IPS-15b (cell line): Measurements from ENCODE around the gene OR2V1.
"Not testable (repeated sequence)": the region's sequence is repeated elsewhere in the genome, so short reads cannot be mapped to it uniquely, and the experiment has no call there.

ENCODE experiments used
- H3K27me3 ChIP-seq: one replicate; pipeline ENCODE4 v1.6.1; 2013; ENCODE audit warnings: low read length; ENCODE audit not compliant: control insufficient read depth, insufficient read depth
- H3K36me3 ChIP-seq: one replicate; pipeline ENCODE4 v1.6.1; 2013; ENCODE audit warnings: low read length; ENCODE audit not compliant: control insufficient read depth, insufficient read depth
- H3K4me1 ChIP-seq: one replicate; pipeline ENCODE4 v1.6.1; 2013; ENCODE audit warnings: mild to moderate bottlenecking, low read length; ENCODE audit not compliant: control insufficient read depth, insufficient read depth
- H3K4me3 ChIP-seq: one replicate; pipeline ENCODE4 v1.5.1; 2013; ENCODE audit warnings: low read depth, low read length
- H3K9ac ChIP-seq: one replicate; pipeline ENCODE4 v1.6.1; 2013; ENCODE audit warnings: low read depth, mild to moderate bottlenecking, low read length
- H3K9me3 ChIP-seq: one replicate; pipeline ENCODE4 v1.6.1; 2013; ENCODE audit warnings: mild to moderate bottlenecking, low read length; ENCODE audit not compliant: control insufficient read depth, insufficient read depth

Gene OR2V1

DNA sequence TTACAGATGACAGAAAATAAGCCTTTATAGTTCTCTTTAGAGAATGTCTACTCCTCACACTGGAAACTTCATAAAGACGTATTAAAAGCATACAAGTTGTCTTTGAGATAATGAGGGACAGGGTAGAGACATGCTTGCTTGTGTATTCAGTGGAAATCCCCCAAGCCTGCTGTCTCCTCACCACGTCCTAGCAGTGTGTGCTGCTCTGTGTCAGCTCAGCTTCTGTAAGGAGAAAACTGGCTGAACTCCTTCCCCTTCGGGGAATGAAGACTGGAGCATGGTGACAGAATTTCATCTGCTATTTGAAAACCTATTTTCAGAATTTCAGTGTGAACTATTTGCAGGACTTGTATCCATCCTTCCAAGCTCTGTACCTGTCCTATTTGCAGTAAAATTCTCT lies 25.8 kb upstream of the OR2V1 start:
- peaks cover 22% of the 10 kb centered on the region for H3K27me3 ChIP-seq
- no peak overlapping the region for H3K4me3 ChIP-seq
- no peaks in the 10 kb centered on the region for H3K36me3 ChIP-seq
- no peak overlapping the region for H3K9ac ChIP-seq
- peaks cover 6% of the 10 kb centered on the region for H3K4me1 ChIP-seq
- no peaks in the 10 kb centered on the region for H3K9me3 ChIP-seq

DNA sequence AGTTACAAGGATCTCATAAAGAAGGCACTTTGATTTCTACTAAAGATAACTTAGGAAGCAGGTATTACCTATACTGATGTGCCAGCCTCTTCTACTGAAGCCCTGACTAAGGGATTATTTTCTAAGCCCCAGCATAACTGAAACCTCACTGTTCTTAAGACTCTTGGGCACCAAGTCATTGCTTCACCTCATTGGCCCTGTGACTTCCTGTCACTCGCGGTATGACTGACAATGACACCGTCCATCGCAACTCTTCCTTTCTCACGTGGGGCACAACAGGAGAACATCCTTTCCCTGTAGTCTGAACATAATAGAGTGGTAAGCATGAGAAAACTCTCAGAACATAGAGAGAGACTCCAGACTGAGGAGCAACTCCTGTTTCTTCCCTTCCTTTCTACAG lies 22.8 kb upstream of the OR2V1 start:
- Histone ChIP-seq H3K4me1 (peaks cover 3% of the 10 kb centered on the region), H3K36me3 (no peaks in the 10 kb centered on the region), H3K9me3 (no peaks in the 10 kb centered on the region), H3K27me3 (peaks cover 19% of the 10 kb centered on the region), H3K4me3 (no peak overlapping the region), H3K9ac (no peak overlapping the region)

DNA sequence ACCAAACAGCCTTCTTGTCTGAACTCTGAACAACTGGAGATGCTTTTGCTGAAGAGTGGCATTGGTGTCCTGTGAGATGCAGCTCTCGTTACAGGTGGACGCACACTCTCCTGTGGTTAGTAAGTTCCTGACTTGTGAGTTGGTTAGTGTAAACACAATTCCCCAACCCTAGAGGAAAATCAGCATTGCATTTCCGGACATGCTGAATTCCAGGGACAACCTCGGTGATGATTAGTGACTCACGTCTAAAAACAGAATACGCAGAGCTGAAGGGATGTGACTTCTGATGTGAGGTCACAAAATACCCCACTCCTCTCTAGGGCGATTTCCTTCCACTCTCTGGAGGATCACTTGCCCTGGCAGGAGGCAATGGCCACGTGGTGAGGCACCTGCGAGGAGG lies 21.4 kb upstream of the OR2V1 start:
- peaks cover 18% of the 10 kb centered on the region for H3K27me3 ChIP-seq
- H3K9me3 ChIP-seq, result no peaks in the 10 kb centered on the region
- H3K36me3 ChIP-seq, result no peaks in the 10 kb centered on the region
- H3K4me3 ChIP-seq, result no peak overlapping the region
- peaks cover 3% of the 10 kb centered on the region for H3K4me1 ChIP-seq
- no peak overlapping the region for H3K9ac ChIP-seq

DNA sequence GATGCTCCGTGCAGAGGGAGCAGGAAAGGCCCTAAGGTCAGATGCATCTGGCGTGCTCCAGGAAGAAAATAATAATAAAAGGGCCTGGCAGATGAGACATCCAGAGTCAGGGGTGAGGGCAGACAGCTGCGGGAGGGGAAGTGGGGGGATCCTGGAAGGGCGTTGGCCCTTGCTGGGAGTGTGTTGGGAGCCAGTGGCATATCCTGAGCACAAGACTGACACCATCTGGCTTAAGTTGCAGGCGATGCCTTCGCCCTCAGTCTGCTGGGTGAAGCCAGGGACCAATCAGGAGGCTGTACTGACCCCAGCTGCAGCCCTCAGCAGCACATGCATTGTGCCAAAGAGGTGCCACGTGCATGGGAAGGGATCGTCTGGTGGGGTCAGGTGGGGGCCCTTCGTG lies 20.2 kb upstream of the OR2V1 start:
- Histone ChIP-seq H3K9ac (no peak overlapping the region), H3K27me3 (peaks cover 14% of the 10 kb centered on the region), H3K4me1 (peaks cover 6% of the 10 kb centered on the region), H3K9me3 (no peaks in the 10 kb centered on the region), H3K4me3 (no peak overlapping the region), H3K36me3 (no peaks in the 10 kb centered on the region)

DNA sequence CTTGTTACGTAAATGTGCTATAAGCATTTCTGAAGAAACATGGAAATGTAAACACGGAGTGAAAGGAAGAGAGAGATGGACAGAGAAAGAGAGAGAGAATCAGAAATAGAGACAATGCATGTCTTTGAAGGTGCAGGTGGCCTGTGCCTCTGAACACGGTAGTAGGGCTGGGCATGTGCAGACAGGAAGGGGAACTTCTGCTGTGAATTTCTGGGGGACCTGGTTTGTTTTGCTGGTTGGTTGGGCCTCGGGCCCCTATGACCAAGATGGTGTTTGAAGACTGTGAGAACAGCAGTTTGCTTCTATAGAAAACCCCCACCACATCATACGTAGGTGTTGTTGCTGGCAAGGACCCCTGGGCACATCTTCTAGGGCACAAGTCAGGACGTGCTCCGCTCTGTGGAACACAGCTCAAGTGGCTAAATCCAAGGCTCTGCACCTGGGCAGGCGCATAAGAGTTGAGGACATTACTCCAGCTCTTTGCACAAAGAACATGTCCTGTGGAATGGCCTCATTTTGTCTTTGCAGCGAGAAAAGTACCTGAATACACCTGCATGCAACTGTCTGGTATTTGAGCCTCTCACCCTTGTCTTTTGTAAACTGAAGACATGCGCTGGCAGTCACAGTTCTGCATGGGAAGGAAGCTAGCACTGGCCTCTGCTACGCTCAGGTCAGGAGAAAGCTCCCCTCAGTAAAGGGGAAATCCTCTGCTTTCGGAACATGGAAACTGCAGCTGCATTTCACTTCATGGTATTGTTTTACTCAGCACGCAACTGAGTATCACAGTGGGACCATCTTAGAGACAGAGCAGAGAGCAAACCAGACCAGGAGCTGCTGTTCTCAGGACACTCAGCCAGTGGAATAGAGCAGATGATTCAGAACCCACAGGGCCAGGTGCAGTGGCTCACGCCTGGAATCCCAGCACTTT lies 19.1 kb upstream of the OR2V1 start:
- H3K36me3 ChIP-seq, result no peaks in the 10 kb centered on the region
- H3K9me3 ChIP-seq, result no peaks in the 10 kb centered on the region
- H3K4me3 ChIP-seq, result no peak overlapping the region
- H3K27me3 ChIP-seq, result peaks cover 14% of the 10 kb centered on the region
- H3K9ac ChIP-seq, result no peak overlapping the region
- H3K4me1 ChIP-seq, result peaks cover 6% of the 10 kb centered on the region

DNA sequence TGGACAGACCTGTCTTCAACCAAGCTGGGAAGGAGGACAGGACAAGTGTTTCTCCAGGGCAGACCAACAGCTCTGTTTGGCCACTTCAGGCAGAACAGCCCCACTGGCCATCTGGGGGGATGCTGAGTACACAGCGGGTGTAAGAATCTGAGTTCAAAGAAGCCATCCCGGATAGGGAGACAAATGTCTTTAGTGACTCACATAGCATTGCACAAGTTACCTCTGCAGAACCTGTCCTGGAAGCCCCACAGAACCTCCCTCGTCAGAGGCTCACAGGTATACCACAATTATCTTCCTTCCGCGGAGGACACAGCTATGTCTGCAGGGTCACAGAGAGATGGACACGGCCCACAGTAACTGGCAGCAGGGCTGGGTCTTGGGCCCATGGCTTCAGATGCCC lies 18.4 kb upstream of the OR2V1 start:
- Histone ChIP-seq H3K36me3 (no peaks in the 10 kb centered on the region), H3K27me3 (peaks cover 14% of the 10 kb centered on the region), H3K4me3 (no peak overlapping the region), H3K9me3 (no peaks in the 10 kb centered on the region), H3K4me1 (peaks cover 6% of the 10 kb centered on the region), H3K9ac (no peak overlapping the region)

DNA sequence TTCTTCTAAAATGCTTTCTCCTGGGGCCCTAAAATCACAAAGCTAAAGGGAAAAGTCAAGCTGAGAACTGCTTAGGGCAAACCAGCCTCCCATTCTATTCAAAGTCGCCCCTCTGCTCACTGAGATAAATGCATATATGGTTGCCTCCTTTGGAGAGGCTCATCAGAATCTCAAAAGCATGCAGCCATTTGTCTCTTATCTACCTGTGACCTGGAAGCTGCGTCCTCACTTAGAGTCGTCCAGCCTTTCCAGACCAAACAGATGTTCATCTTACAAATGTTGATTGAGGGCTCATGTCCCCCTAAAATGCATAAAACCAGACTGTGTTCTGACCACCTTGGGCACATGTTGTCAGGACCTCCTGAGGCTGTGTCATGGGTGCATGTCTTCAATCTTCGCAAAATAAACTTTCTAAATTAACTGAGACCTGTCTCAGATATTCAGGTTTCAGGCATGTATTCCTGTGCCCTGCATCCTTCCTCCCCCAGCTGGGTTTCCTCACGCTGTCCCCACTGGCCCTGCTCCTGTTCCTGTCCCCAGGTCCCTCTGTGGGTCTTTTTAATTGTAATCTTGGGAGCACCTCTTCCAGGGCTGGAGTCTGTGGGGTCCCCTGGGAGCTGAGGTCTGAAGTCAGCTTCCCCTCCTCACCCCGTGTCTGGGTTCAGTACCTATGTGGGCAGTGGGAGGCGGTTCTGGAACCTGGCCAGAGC lies 16.1 kb upstream of the OR2V1 start, which contains the start of gene OR2V2:
OR2V2 (plus strand) TSS at position 660 of the 710 bp plus-strand sequence. CDS start 7,357 bp downstream, outside the sequence.
- not testable (repeated sequence) for H3K4me1 ChIP-seq, H3K27me3 ChIP-seq, H3K4me3 ChIP-seq, H3K36me3 ChIP-seq, H3K9me3 ChIP-seq, H3K9ac ChIP-seq

DNA sequence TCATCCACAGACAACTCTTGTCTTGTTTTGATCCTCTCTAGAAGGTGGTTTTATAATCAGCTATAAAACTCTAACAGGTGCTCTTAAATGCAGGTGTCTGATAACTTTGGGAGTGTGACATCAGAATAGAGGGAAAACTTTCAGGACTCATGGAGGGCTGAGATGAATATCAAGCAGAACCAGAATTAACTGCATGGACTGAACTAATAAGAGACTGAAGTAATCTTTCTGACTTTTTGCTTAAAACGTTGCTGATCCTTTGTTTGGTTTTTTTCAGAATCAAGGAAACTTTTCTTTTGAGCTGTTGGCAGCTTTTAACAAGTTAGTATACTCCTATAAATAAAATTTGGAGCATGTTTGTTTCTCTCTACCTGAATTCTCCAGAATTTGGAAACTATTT lies 14.2 kb upstream of the OR2V1 start:
- Histone ChIP-seq H3K9me3 (no peaks in the 10 kb centered on the region), H3K27me3 (peaks cover 5% of the 10 kb centered on the region), H3K9ac (no peak overlapping the region), H3K4me3 (no peak overlapping the region), H3K4me1 (peaks cover 6% of the 10 kb centered on the region), H3K36me3 (no peaks in the 10 kb centered on the region)

DNA sequence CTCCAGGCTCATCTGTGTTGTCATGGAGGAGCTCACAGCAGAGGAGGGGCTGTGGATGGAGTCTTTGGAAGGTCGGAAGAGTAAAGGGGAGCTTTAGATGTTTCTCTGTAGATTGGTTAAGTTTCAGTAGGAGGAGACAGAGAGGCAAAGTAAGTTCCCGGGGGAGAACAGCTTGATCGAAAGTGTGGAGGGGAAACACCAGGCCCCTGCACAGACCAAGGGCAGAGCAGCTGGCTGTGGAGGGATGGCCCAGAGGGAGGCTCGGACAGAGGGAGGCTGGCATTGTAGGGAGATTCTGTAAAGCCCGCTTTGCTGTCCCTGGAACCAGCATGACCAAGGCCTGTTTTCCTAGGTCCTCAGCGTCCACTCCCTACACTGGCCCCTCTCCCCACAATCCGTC lies 11.1 kb upstream of the OR2V1 start:
- no peaks in the 10 kb centered on the region for H3K9me3 ChIP-seq

DNA sequence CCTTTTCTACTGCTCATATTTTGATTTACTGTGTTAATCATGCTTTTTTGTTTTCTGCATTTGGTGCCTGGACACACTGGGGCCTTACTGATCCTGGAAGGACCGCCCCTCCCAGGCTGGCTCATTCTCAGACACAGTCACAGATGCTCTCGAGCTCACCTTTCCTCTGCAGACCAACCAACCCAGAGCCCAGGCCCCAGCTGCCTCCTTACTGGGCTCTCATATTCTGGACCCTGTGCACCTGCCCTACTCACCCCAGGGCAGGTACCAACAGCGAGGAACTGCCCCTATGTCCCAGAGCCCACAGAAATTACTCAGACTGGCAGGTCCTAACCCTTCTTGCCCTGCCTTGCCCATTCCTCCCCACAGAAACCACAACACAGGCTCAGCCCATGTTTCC lies 9.8 kb upstream of the OR2V1 start:
- H3K4me3 ChIP-seq, result no peak overlapping the region
- no peaks in the 10 kb centered on the region for H3K9me3 ChIP-seq
- no peaks in the 10 kb centered on the region for H3K4me1 ChIP-seq

More for the DNA sequence above, 11.1 kb upstream of the OR2V1 start:
- Histone ChIP-seq H3K4me1 (peaks cover 1% of the 10 kb centered on the region), H3K9ac (no peak overlapping the region), H3K27me3 (no peaks in the 10 kb centered on the region), H3K36me3 (no peaks in the 10 kb centered on the region), H3K4me3 (no peak overlapping the region)

DNA sequence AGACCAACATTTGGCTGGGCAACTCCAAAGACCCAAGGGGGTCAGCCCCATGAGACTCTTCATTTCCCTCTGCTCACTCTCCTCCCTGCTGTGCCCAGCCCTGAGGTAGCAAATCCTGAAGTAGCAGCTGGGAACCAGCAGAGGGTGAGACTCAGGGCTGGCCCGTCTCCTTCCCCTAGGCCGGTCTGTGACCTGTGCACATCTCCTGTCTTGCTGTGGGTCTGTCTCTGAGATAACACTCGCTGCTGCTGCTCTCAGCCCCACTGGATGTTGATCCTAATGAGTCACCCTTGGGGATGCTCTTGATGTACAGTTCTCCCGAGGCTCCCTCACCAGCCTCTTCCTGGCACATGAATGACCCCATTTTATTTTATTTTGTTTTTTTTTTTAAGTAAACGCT lies 7.3 kb upstream of the OR2V1 start:
- H3K4me3 ChIP-seq, result no peak overlapping the region
- H3K36me3 ChIP-seq, result no peaks in the 10 kb centered on the region
- no peaks in the 10 kb centered on the region for H3K4me1 ChIP-seq
- H3K27me3 ChIP-seq, result no peaks in the 10 kb centered on the region
- H3K9ac ChIP-seq, result no peak overlapping the region
- no peaks in the 10 kb centered on the region for H3K9me3 ChIP-seq

More for the DNA sequence above, 9.8 kb upstream of the OR2V1 start:
- Histone ChIP-seq H3K9ac (no peak overlapping the region), H3K36me3 (no peaks in the 10 kb centered on the region), H3K27me3 (no peaks in the 10 kb centered on the region)
